HTR-8/SVneo (cell line): ENCODE results near the gene GMNC.
"Not testable (repeated sequence)": the region's sequence is repeated elsewhere in the genome, so short reads cannot be mapped to it uniquely, and the experiment has no call there.

Source experiments
- DNase-seq: peaks from one replicate; pipeline ENCODE4 v3.0.0; 2011; ENCODE audit warnings: low spot score, mixed read lengths; ENCODE audit not compliant: insufficient read length
- FAIRE-seq: peaks from 2 replicates; lab custom pipeline; 2011; peaks lifted over from hg19 to GRCh38; lab: Jason Lieb, UNC

GMNC gene, protein sequence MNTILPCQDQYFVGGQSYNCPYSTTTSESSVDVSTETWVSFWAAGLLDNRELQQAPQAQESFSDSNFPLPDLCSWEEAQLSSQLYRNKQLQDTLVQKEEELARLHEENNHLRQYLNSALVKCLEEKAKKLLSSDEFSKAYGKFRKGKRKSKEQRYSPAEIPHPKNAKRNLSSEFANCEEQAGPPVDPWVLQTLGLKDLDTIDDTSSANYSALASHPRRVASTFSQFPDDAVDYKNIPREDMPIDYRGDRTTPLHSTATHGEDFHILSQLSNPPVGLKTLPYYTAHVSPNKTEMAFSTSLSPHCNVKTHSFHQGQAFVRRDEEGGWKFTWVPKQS

DNA sequence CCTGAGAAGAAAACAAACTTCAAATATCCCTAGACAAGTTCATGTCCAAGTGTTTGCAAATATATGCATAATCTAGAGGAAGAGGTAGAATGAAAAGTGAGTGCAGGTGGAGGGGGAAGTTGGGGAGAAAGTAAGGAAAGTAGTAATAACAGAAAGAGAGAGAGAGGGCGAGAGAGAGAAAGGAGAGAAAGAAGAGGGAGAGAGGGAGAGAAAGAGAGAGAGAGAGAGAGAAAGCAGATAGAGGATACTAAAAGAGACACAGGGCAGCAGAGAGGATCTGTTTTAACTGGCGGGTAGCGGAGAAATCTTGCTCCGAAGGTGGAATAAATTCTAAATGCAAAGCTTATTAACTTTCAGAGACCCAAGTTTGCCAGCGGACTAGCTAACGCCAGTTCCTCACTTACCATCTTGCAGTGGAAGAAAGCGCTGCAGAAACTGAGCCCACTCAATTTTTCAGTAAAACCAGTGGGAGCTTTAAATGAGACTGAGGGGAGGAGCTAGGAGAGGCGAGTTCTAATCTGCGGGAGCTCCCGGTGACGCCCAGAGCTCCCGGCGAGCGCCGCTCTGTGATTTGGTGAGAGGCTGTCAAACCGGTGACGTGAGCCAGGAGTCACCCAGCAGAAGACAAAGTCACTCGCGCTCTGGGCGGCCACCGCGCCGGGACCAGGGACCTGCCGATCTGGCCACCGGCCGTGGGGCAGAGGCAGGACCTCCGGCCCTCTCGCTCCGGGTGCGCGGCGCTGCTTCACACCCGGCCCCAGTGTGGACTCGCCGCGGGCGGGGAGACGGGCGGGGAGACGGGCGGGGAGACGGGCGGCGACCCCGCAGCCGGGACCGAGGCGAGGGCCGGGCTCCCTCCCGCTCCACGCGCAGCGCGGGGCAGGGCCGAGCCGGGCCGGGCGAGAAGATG, at the start of gene GMNC:
GMNC (minus strand) TSS at position 486 of the 910 bp plus-strand sequence; CDS start at position 407, 79 bp downstream.
- DNase-seq (peak; percentile 49), FAIRE-seq (peak; percentile 40)

DNA sequence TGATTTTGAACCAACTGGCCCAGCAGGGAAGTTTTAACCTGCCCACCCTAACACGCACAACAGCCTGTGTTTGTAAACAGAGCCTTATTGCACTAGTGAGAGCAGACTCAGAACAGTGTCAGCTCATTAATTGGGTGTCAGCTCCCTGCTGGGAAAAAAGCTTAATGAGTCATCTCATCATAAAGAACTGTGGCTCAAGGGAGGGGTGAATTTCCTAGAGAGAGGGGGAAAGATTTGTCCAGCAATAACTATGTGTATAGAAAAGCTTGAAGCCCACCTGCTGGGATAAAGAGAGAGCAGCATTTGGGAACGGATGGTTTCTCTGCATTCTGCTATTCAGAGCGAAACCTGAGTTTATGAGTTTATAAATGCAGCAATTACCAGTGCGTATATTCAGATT, 48.9 kb upstream of the GMNC start:
- DNase-seq (no peak), FAIRE-seq (peak; percentile 9)

DNA sequence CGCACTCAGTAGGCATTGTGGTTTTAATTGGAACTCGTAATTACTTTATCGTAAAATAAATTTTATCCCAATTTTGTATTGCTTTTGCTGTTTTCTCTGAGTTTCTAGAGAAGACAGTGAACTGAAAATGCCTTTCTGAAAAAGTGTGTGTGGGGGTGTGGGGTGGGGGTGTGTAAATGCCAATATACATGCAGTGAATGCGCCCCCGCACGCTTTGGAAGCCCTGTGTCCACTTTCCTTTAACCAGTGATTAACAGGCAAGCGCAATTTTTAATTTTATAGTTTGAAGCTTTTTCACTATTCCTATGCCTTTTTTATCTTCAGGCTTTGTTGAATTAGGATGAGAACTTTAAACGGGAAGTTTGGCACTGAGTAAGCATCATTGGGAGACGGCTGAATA, 47.4 kb upstream of the GMNC start:
- no peak for FAIRE-seq

GRCh38 chr3:190903156-190903555, 40.7 kb upstream of the GMNC start:
- DNase-seq (no peak), FAIRE-seq (no peak)

More for the DNA sequence above, 47.4 kb upstream of the GMNC start:
- DNase-seq: no peak

- FAIRE-seq: no peak
- no peak for DNase-seq
Measured at GRCh38 chr3:190902292-190902691, 39.8 kb upstream of the GMNC start.

DNA sequence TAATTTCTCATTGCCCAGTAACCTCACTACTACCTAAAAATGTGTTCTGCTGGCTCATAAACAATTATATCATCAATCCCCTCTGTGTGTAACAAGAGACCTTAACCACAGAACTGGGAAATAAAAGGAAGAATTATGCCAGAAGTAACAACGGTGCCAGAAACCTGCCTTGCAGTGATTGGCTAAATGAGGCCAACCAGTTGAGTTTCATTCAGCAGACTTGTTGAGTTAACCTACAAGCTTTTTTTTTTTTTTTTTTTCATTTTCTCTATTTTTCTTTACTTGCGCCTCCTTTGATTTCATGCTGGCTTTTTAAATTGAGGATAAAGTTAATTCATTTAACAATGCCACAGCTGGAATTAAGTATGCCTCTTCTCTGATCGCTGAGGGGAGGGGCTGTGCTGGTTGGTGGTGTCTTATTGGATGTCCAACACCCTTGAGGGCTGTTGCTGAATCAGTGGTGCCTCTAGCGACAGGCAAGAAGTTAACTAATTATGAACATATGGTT, 30.0 kb upstream of the GMNC start:
- FAIRE-seq: no peak
- DNase-seq: no peak

GRCh38 chr3:190886945-190887344, 24.5 kb upstream of the GMNC start:
- no peak for FAIRE-seq
- DNase-seq: no peak

GRCh38 chr3:190883973-190884832, 21.7 kb upstream of the GMNC start:
- DNase-seq: peak; percentile 51
- FAIRE-seq: no peak

GRCh38 chr3:190883141-190883540, 20.6 kb upstream of the GMNC start:
- FAIRE-seq (no peak), DNase-seq (no peak)

DNA sequence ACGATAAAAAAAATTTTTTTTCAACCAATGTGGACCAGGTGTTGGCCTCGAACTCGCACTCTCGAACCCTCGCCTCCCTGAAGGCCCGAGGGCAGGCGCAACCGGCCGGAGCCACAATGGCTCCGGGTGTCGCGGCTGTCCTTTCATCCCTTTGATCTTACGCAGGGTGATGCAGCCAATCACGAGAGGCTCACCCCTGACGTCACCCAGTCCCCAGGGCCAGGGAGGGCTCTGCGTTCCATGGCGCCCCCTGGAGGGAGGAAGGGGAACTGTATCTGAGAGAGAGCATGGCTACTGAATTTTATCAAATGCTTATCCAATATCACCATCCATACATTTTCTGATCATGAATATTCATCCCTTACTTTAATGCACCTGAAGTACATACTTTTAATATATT, 15.4 kb upstream of the GMNC start:
- no peak for DNase-seq
- FAIRE-seq: no peak

DNA sequence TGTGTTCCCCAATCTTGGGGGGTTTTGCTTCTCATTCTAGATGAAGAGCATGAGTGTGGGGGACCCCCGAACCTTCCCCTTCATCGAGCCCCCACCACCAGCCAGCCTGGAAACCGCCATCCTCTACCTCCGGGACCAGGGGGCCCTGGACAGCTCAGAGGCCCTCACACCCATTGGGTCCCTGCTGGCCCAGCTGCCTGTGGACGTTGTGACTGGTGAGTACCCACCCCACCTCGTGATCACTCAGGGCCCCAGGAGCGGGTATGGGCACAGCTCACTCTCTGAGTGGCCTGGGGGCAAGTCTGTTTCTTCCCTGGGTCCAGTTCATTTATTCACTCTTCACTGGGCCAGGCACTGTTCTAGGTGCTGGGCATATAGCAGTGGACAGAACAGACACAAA, 13.9 kb upstream of the GMNC start:
- not testable (repeated sequence) for DNase-seq, FAIRE-seq

DNA sequence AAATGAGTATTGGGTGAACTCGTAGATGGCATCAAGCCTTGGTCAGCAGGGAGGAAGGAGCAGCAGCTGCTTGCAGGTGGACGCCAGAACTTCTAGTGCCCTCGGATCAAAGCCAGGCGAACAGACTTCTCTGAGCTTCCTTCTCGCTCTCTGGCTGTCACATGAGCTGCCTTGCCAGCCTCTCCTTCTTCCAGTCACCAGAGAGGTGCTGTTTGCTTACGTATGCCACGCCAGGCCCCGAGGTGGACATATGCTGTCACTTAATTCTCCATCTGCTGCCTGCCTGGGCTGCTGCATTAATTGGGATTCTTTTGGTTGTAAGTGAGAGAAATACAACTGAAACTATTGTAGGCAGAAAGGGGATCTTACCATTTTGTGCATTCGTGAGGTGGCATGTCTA, 12.6 kb upstream of the GMNC start:
- FAIRE-seq, DNase-seq: not testable (repeated sequence)

DNA sequence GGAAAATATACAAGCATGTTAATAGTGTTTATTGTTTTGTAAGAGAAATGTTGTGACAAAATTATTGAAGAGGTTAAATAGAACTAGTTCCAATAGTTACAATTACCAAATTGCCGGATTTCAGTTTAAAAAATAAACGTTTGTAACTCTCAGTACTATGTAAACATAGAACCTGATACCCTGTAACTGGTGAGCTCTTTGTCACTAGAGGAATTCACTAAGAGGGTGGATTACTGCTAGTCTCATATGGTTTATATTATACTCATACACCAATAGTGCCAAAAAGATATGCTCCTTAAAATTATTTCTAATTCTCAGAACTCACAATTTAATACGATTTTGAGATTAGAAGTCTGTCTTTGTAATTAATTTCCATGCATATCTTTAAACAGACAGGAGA, 7.6 kb upstream of the GMNC start:
- FAIRE-seq (no peak), DNase-seq (no peak)

- no peak for FAIRE-seq
- no peak for DNase-seq
Measured at GRCh38 chr3:190867071-190867470, 4.6 kb upstream of the GMNC start.

GRCh38 chr3:190865828-190866227, 3.3 kb upstream of the GMNC start:
- DNase-seq (no peak), FAIRE-seq (no peak)

GRCh38 chr3:190865419-190865818, 2.9 kb upstream of the GMNC start:
- DNase-seq (no peak), FAIRE-seq (no peak)

GRCh38 chr3:190864002-190864401, 1.5 kb upstream of the GMNC start:
- FAIRE-seq: no peak

DNA sequence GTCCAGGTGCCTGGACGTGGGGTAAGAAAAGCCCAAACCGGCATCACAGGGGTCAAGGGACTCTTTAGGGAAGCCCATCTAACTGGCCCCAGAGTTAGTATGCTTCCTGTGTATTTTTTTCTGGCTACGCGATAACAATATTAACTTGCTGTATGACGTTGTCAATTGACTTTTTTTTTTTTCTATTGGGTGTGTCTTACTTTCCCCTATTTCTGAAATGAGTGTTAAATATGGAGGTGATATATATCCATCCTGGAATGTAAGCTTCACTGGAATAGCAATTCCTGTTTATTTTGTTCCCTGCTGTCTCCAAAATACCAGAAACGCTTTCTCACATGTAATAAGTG, 598 bp upstream of the GMNC start:
- DNase-seq (no peak), FAIRE-seq (no peak)

More at GRCh38 chr3:190864002-190864401, 1.5 kb upstream of the GMNC start:
- no peak for DNase-seq

- DNase-seq: no peak
- FAIRE-seq: no peak
Measured at GRCh38 chr3:190860521-190860920, 2.0 kb downstream of the GMNC start.

- FAIRE-seq: no peak
Measured at GRCh38 chr3:190855151-190855550, 7.3 kb downstream of the GMNC start.

More at GRCh38 chr3:190855151-190855550, 7.3 kb downstream of the GMNC start:
- no peak for DNase-seq
